SJCRH30 (cell line): ENCODE results near the gene RNPC3. TPM values are rescaled to one million over a fixed set of nuclear protein-coding genes. Genes with fewer than 3 reads are reported as not detected.
"Not testable (repeated sequence)": the region's sequence is repeated elsewhere in the genome, so short reads cannot be mapped to it uniquely, and the experiment has no call there.

Source experiments
- DNase-seq, 2 experiments: peaks; one replicate each; pipeline ENCODE4 v3.0.0-alpha.2; 2015 to 2020
- H3K27ac ChIP-seq: fragments of 250-450 bp; sonication (Bioruptor Pico); 2 replicates; pipeline ENCODE4 v1.5.1; 2020; ENCODE audit warnings: mild to moderate bottlenecking, moderate library complexity
- H3K27me3 ChIP-seq: fragments of 250-450 bp; sonication (Bioruptor Pico); 2 replicates; pipeline ENCODE4 v1.5.1; 2020; ENCODE audit warnings: mild to moderate bottlenecking, moderate library complexity
- H3K36me3 ChIP-seq: fragments of 250-450 bp; sonication (Bioruptor Pico); 2 replicates; pipeline ENCODE4 v1.5.1; 2020; ENCODE audit warnings: mild to moderate bottlenecking, moderate library complexity
- H3K4me1 ChIP-seq: fragments of 250-450 bp; sonication (Bioruptor Pico); 2 replicates; pipeline ENCODE4 v1.5.1; 2020; ENCODE audit warnings: mild to moderate bottlenecking, moderate library complexity
- H3K4me3 ChIP-seq: fragments of 250-450 bp; sonication (Bioruptor Pico); 2 replicates; pipeline ENCODE4 v1.5.1; 2020; ENCODE audit warnings: mild to moderate bottlenecking, moderate library complexity
- H3K9me3 ChIP-seq: fragments of 250-450 bp; sonication (Bioruptor Pico); replicated peaks from 2 replicates; pipeline ENCODE4 v1.5.1; 2020; ENCODE audit warnings: mild to moderate bottlenecking, moderate library complexity
- total RNA-seq: library from RNA; depleted of rRNA; stranded (reverse); fragments of >200 nt; shearing (Covaris generic); gene quantifications from 2 replicates; pipeline ENCODE4 v1.2.3, GENCODE V29; 2014; rRNA removed

The RNPC3 gene
- total RNA-seq, 1 experiment from 2014 or later, result 16.9 TPM

DNA sequence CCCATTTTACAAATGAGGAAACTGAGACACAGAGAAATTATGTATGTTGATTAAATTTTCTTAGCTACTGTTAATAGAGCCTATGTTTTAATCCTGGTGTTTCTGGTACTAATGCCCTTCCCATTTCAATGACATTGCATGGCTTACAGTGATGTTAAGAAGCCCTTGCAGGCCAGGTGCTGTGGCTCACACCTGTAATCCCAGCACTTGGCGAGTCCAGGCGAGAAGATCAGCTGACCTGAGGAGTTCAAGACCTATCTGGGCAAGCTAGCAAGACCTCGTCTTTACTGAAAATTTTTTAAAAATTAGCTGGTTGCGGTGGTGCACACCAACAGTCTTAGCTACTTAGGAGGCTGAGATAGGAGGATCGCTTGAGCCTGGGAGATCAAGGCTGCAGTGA lies 51.3 kb downstream of the RNPC3 start:
- DNase-seq, H3K4me3 ChIP-seq, H3K27ac ChIP-seq, H3K36me3 ChIP-seq, H3K27me3 ChIP-seq, H3K9me3 ChIP-seq, H3K4me1 ChIP-seq: not testable (repeated sequence)

DNA sequence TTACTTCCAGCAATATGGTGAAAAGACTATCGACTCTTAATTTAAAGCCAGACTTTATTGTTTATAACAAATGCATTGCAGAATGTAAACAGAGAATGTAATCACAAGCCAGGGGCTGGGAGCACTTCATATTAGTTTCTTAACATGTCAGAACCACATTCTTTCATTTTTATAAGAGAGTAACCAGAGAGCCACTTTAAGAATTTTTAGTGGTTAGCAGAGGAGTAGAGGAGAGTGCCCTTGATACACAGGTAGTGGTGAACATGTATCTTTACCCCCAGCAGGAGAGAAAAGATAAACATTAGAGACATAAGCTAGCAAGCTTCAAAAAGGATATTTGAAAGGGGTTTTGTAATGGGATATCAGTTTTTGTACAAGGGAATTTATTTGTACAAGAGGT lies 57.0 kb downstream of the RNPC3 start:
- H3K27ac ChIP-seq, result no peak overlapping the region
- no peak for DNase-seq
- H3K36me3 ChIP-seq, result no peaks in the 10 kb centered on the region
- H3K4me1 ChIP-seq, result no peaks in the 10 kb centered on the region
- H3K4me3 ChIP-seq, result no peak overlapping the region
- H3K9me3 ChIP-seq, result no peaks in the 10 kb centered on the region
- H3K27me3 ChIP-seq, result peaks cover 9% of the 10 kb centered on the region; the same call in 1 of the 2 replicates

DNA sequence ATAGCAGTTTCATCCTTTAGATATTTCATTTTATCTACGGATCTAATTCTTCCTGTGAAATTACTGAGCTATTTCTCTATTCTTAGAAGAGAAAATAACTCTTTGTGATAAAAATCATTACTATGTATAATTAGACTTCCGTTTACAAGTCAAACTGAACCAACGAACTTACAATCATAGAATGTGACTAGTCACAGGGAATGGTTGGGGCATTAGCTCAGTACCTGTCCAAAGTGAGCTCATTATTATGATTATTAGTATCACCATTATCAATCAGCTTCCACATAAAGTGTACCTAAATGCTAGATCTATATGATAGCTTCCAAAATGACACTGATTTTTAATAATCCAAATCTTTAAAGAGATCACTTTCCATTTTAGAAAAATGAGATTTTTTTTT lies 58.4 kb downstream of the RNPC3 start:
- Histone ChIP-seq H3K9me3 (no peaks in the 10 kb centered on the region), H3K27ac (no peak overlapping the region), H3K36me3 (no peaks in the 10 kb centered on the region), H3K27me3 (peaks cover 9% of the 10 kb centered on the region; the same call in 1 of the 2 replicates), H3K4me3 (no peak overlapping the region), H3K4me1 (no peaks in the 10 kb centered on the region)
- DNase-seq, result no peak

DNA sequence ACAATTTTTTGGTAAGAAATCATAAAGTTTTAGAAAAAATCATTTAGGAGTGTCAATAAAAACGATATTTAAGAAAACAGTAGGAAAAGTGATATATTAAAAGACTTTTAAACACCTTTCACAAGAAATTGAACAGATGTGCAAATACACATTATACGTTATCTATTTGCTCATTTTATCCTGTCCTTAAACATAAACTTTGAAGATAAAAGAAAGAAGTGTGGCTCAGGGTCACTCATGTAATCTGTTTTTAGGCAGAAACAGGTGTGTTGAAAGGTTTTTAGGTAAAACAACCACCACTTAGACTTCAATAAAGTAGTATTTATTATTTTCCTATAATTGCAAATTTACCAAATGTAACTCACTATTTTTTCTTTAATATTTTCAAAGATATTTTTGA lies 59.0 kb downstream of the RNPC3 start:
- H3K36me3 ChIP-seq, result no peaks in the 10 kb centered on the region
- H3K4me1 ChIP-seq, result no peaks in the 10 kb centered on the region
- no peaks in the 10 kb centered on the region for H3K9me3 ChIP-seq
- no peak for DNase-seq
- no peak overlapping the region for H3K4me3 ChIP-seq
- peaks cover 7% of the 10 kb centered on the region; the same call in 1 of the 2 replicates for H3K27me3 ChIP-seq
- H3K27ac ChIP-seq, result no peak overlapping the region

DNA sequence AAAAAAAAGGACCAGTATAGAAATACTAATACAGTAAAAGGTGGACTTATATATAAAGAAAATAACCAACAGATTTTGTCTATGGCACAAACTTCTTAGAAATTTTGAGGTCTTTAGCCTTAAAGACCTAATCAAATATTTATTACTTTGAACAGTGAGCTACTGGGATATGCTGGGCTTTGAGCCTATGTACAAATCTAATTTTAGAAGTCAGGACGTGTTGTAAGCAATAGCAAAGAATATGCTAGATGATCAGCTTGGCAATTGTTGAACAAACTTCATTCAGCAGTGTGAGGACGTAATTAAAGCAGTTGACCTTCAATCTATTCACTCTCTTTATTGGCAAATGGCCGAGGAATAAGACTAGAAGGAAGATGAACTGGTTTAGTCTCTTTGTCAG lies 77.2 kb downstream of the RNPC3 start:
- H3K27ac ChIP-seq, DNase-seq, H3K4me3 ChIP-seq, H3K27me3 ChIP-seq, H3K9me3 ChIP-seq, H3K36me3 ChIP-seq, H3K4me1 ChIP-seq: not testable (repeated sequence)

Other genes starting within 250 kb of the RNPC3 start
- gene AMY2B, start 45.9 kb downstream of the RNPC3 start, total RNA-seq, result 0.26 and 0.43 TPM in 2 replicates
- gene AMY2A, start 91.7 kb downstream of the RNPC3 start, total RNA-seq, result not detected in 2 replicates
- gene AMY1A, start 130.1 kb downstream of the RNPC3 start, total RNA-seq, result not detected in 2 replicates
- gene AMY1B, start 170.5 kb downstream of the RNPC3 start, total RNA-seq, result not detected in 2 replicates
- gene AMY1C, start 224.2 kb downstream of the RNPC3 start, total RNA-seq, result 0.10 TPM in 1 of 2 replicates, not detected in the other